Cerebellar cortex (tissue), 1 donor: ENCODE data around the gene ZBTB17.

Experiments used
- DNase-seq: peaks from one replicate; pipeline ENCODE4 v3.0.0-alpha.2; 2015; ENCODE audit warnings: low spot score

ZBTB17 gene

GRCh38 chr1:15947382-15948090, 28.4 kb downstream of the ZBTB17 start:
- DNase-seq: no peak

- no peak for DNase-seq
Observed at GRCh38 chr1:15946571-15947381, 29.1 kb downstream of the ZBTB17 start.

- DNase-seq: no peak
Observed at GRCh38 chr1:15945832-15946448, 30.0 kb downstream of the ZBTB17 start.

GRCh38 chr1:15945011-15945831, 30.7 kb downstream of the ZBTB17 start:
- DNase-seq: no peak

- no peak for DNase-seq
Observed at GRCh38 chr1:15944308-15945010, 31.4 kb downstream of the ZBTB17 start.

GRCh38 chr1:15943992-15944307, 32.0 kb downstream of the ZBTB17 start:
- no peak for DNase-seq

GRCh38 chr1:15943328-15943991, 32.4 kb downstream of the ZBTB17 start:
- DNase-seq: no peak

GRCh38 chr1:15942661-15943327, 33.1 kb downstream of the ZBTB17 start:
- no peak for DNase-seq

GRCh38 chr1:15941899-15942660, 33.8 kb downstream of the ZBTB17 start:
- peak; percentile 93 for DNase-seq

GRCh38 chr1:15941044-15941840, 34.7 kb downstream of the ZBTB17 start:
- DNase-seq: no peak

- DNase-seq: no peak
Observed at GRCh38 chr1:15940110-15941043, 35.5 kb downstream of the ZBTB17 start.

GRCh38 chr1:15939181-15940109, 36.5 kb downstream of the ZBTB17 start:
- peak; percentile 63 for DNase-seq

- no peak for DNase-seq
Observed at GRCh38 chr1:15938628-15939161, 37.2 kb downstream of the ZBTB17 start.

GRCh38 chr1:15937706-15938168, 38.2 kb downstream of the ZBTB17 start:
- DNase-seq: no peak

GRCh38 chr1:15937146-15937545, 38.8 kb downstream of the ZBTB17 start:
- DNase-seq: no peak

GRCh38 chr1:15936025-15936424, 39.9 kb downstream of the ZBTB17 start:
- DNase-seq: no peak
